Measurements from ENCODE around the gene OPA3. TPM values are rescaled to one million over a fixed set of nuclear protein-coding genes. Genes with fewer than 3 reads are reported as not detected.

The OPA3 gene
- total and polyA plus RNA-seq, 12 donors: 10.2 to 27.9 (median 23.5) TPM

DNA sequence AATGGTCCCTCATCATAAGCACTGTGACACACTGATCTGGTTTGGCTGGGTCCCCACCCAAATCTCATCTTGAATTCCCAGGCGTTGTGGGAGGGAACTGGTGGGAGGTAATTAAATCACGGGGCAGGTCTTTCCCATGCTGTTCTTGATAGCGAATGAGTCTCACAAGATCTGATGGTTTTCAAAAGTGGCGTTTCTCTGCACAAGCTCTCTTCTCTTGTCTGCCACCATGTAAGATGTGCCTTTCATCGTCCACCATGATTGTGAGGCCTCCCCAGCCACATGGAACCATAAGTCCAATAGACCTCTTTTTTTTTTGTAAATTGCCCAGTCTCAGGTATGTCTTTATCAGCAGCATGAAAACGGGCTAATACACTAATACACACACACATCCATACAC, 24.3 kb upstream of the OPA3 start:
- intact Hi-C loops (cut with DNase I): loop anchor here in 4 of 10 donors (5.0 kb wide), 1 partner anchor 33 kb away; no protein-coding TSS in a partner anchor
- peaks cover 0 to 53% (median 18%) of the 10 kb centered on the region in 9 donors for H3K36me3 ChIP-seq
- no peak for TF ChIP-seq CTCF (IDR thresholded peaks at IDR 0.05)
- peaks cover 4 to 16% (median 12%) of the 10 kb centered on the region in 9 donors for H3K4me1 ChIP-seq
- H3K27me3 ChIP-seq: peaks cover 0 to 6% (median 0%) of the 10 kb centered on the region in 7 donors
- no peak overlapping the region for H3K27ac ChIP-seq
- 94 to 96% methylated on average over 6 of the region's 6 CpGs for WGBS, 2 donors
- H3K4me3 ChIP-seq: no peak overlapping the region
- H3K9me3 ChIP-seq: no peaks in the 10 kb centered on the region
- ATAC-seq: no peak
- no peak for DNase-seq

DNA sequence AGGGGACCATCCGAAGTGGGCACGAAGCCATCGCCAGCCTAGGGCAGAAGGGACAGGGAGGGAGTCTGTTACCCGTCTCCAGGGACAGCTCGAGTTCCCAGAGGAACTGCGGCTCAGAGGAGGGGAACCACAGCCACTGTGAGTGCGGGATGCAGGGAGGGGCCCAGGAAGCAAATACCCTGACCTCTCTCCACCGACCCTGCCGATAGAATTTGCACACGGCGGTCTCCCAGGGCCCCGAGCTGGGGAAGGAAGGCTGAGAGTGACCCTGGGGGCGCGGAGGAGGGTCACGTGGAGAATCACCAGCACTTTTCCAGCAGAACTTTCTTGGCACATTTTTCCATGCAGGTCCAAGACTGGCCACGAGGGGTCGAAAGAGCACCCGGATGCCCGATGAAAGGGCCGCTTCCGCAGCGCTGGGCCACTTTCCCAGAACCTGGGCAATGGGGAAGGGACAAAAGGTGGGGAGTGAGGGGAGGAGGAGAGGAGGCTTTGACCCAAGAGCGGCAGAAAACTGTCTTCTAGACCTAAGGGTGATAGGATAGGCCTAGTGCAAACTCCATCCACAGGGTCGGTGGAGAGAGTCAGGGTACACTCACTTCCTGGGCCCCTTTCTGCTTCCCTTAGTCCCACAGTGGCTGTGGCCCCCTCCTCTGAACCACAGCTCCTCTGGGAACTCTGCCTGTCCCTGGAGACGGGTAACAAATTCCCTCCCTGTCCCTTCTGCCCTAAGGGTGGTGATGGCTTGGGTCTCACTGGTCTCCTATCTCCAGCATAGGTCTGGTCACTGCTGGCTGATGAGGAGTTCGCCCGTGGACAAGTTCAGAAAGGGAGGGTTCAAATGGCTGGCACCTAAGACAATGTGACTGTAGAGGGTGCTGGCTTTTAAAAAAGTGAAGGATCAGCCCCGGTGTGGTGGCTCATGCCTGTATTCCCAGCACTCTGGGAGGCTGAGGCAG, 22.7 kb upstream of the OPA3 start:
- Histone ChIP-seq H3K4me3 (peak overlapping the region in 8 of 10 donors; percentile 17 to 53 (median 43)), H3K4me1 (peaks cover 4 to 15% (median 13%) of the 10 kb centered on the region in 9 donors), H3K27ac (peak overlapping the region in 9 of 10 donors; percentile 36 to 83 (median 73)), H3K27me3 (peaks cover 0 to 22% (median 9%) of the 10 kb centered on the region in 7 donors), H3K9me3 (no peaks in the 10 kb centered on the region), H3K36me3 (peaks cover 0 to 37% (median 3%) of the 10 kb centered on the region in 9 donors)
- ATAC-seq (peak; percentile 83 to 91 (median 87)), DNase-seq (peak; percentile 81 to 87)
- intact Hi-C loops (cut with DNase I): loop anchor here (2.0 to 5.0 kb wide), 3 partner anchors 35 to 37 kb away; no protein-coding TSS in a partner anchor
- TF ChIP-seq CTCF (IDR thresholded peaks at IDR 0.05): peak; percentile 82 to 94 (median 91)
- WGBS, 2 donors: 11 to 13% methylated on average over 27 to 28 of the region's 28 CpGs

- peaks cover under 1 to 54% (median 43%) of the 10 kb centered on the region in 9 donors for H3K4me1 ChIP-seq
- peak; percentile 44 to 51 for DNase-seq
- H3K4me3 ChIP-seq: peak within 1 kb of the TSS; percentile 50 to 83 (median 68)
- H3K27me3 ChIP-seq: peaks cover 0 to 78% (median 54%) of the 10 kb centered on the region in 7 donors
- H3K27ac ChIP-seq: peak within 1 kb of the TSS; percentile 30 to 94 (median 90)
- H3K36me3 ChIP-seq: no peaks in the 10 kb centered on the region
- intact Hi-C loops (cut with DNase I): loop anchor here in 1 of 10 donors (5.0 kb wide), 1 partner anchor 159 kb away; no protein-coding TSS in a partner anchor
- no peaks in the 10 kb centered on the region for H3K9me3 ChIP-seq
- peak; percentile 46 to 83 (median 66) for ATAC-seq
- TF ChIP-seq CTCF (IDR thresholded peaks at IDR 0.05): no peak
- WGBS, 2 donors: 1 to 2% methylated on average over 52 of the region's 52 CpGs
Observed at GRCh38 chr19:45601524-45602374, 17.1 kb upstream of the OPA3 start, which contains the start of gene GPR4. TSS of gene GPR4 (minus strand) at chr19:45602212. CDS start at chr19:45591866, 10,346 bp downstream.

Measured in heart right ventricle (tissue), 16 donors.